SK-MEL-5 (cell line): ENCODE data around the gene ZMYND10. TPM values are rescaled to one million over a fixed set of nuclear protein-coding genes. Genes with fewer than 3 reads are reported as not detected.
A peak's percentile ranks its signal among the peaks of the same experiment; 100 is the strongest.

ENCODE experiments used
- DNase-seq: peaks from one replicate; pipeline ENCODE4 v3.0.0-alpha.2; 2016; ENCODE audit warnings: low read depth, low spot score
- in situ Hi-C: cut with HindIII; loops from 2 replicates; pipeline ENCODE4 v1.10.0; 2016; ENCODE audit warnings: low sequenced_read_pairs, high pct_unique_total_duplicates, low pct_unique_long_range_greater_than_20kb
- total RNA-seq: library from RNA; depleted of rRNA; stranded (reverse); fragments of >200 nt; shearing (Covaris generic); gene quantifications from 2 replicates; pipeline ENCODE4 v1.2.3, GENCODE V29; 2014

Gene ZMYND10
- total RNA-seq, 1 experiment from 2014 or later: 0.61 TPM

DNA sequence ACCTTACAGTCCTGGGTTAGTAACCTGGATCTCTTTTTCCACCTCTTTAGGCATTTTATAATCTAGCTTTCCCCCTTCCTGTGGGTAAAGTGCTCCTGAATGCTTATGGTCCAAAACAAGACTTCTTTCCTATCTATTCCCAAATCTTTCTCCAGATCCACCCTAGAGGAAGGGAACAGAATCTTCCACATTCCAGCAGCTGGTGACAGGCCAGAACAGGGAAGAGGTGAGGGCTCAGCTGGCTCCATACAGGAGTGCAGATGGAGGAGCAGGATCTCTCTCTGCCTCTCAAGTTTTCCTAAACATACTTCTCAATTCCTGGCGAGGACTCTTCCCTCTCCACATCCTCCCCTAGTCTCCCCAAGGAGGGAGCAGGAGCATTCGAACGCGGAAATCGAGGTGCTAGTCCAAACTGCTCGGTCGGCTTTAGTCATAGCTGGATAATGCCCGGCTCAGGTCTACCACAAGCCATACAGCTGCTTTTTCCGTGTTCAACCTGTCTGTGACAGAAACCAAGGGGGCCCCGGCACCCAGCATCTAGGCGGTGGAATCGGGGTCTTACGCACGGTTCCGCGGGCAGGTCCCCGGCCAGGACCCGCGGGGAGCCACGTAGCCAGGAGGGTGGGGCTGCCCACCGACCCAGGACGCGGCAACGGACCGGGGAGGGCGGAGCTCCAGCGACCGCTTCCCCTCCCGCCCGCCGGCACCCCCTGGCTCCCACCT, 8.9 kb downstream of the ZMYND10 start:
- in situ Hi-C loops: no loop called here
- no peak for DNase-seq

DNA sequence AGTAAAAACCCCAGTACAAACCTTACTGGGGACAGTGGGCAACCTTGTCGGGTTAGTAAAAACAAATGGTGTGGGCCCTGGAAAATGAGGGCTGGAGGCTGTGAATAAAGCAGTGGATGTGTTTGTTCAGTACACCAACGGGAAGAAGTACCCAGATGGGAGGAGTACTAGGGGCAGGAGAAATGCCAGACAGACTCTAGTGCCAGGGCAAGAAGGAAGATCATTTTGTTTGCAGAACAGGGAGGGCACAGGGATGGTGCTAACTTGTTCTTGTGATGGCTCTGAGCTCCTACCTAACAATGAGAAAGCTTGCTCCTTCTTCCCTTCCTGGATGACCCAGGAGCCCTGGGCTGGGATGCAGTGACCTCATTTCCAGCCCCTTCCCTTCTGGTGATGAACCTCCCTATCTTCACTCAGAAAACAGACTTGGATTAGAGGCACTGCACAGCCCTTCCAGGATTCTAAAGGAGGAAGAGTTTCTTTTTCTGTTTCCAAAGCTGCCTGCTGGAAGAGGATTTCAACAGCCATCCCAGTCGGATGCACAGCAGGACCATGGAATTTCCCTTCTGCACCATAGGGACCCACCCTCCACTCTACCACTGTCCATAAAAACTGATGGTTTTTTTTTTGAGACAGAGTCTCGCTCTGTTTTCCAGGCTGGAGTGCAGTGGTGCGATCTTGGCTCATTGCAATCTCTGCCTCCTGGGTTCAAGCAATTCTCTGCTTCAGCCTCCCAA, 11.0 kb downstream of the ZMYND10 start:
- no peak for DNase-seq
- in situ Hi-C loops: no loop called here

DNA sequence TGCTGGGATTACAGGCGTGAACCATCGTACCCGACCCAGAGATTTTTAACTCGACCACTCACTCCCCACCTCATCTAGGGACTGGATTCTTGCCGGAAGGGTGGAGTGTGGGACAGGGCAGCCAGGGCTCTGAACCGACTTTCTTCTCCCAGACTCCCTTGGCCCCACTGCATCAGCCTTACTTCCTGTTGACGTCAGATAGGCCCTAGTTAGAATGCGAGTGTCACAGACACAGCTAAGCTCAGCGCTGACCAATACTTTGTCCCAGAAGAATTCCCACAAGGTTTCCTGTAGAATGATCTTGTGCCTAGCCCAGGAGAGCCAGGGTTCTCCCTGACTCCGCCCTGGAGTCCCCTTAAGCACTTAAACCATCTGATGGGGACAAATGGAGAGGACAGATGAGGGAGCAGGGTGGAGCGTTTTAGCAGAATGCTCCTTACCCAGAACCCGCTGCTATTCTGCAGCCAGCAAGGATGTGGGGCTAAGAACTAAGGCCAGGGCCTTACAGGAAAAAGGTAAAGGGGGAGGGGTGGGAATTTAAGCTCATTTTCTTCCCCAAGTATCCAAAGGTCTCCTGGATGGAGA, 11.7 kb downstream of the ZMYND10 start:
- DNase-seq: peak; percentile 58
- in situ Hi-C loops: no loop called here

DNA sequence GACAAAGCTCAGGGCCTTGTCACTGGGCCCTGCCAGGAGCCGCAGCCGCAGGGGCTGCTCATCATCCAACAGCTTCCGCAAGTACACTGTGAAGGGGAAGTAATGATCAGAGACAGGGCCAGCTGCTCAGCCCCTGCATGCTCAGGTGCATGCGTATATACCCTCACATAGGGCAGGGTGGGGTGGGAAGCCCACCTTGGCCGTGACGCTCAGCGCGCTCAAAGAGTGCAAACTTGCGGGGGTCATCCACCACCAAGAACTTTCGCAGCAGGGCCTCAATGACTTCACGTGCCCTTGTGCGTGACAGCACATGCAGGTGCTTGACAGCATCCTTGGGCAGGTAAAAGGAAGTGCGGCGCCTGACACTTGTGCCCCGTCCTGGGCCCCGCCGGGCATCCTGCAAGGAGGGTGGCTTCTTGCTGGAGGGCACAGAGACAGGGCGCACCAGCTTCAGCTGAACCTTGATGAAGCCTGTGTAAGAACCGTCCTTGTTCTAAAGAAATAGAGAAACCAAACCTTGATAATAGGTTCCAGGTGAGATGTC, 14.1 kb downstream of the ZMYND10 start:
- no peak for DNase-seq
- in situ Hi-C loops: no loop called here

DNA sequence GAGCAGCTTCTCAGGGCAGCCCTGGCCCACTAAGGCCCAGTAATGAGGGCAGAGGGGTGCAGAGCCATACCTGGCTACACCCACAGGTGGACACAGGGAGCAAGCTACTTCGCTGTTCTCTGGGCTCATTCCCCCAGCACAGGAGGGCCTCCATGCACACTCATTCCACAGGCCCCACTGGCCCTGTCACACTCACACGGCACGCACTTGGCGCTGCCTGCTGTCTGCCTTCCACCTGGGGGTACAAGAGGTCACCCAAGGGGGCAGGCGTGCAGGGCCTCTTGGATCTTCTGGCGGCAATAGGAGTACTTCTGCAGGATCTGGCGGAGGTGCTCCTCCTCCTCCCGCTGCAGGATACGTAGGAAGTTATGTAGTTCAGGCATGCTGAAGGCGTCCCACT, 15.2 kb downstream of the ZMYND10 start:
- in situ Hi-C loops: no loop called here
- DNase-seq: no peak

DNA sequence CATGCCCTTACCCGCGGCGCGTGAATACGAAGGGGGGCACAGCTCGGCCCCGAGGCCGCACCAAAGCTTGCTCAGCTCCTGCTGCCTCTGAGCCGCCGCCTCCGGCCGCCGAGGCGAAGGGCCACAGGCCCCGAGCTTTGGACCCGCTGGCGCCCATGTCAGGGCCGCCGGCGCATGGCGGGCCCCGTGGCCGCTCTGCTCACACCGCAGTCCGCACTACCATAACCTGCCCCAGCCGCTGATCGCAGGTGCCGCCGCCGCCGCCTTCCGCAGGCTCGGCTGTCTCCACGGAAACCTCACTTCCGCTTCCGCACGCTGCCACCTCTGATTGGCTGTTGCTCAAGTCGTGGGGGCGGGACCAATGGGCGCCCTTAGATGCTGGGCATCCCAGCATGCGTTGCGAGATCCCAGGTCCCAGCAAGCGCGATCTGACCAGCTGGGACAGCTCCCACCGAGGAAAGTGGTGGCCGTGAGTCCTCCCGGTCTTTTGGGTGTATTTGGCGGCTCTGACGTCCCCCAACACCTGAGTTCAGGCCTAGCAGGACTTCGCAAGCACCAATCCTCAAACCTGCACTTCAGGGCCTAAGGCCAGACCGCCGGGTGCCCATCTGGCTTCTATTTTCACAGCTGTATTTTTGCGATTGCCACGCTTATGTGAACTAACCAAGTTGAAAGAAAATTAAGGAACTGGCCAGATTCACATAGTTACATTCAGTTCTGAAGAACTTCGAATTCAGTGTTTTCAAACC, 17.4 kb downstream of the ZMYND10 start, which contains the start of gene TUSC2:
TUSC2 (minus strand) TSS at position 281 of the 749 bp plus-strand sequence; CDS start at position 157, 124 bp downstream.
- DNase-seq: peak; percentile 97
- in situ Hi-C loops: no loop called here

DNA sequence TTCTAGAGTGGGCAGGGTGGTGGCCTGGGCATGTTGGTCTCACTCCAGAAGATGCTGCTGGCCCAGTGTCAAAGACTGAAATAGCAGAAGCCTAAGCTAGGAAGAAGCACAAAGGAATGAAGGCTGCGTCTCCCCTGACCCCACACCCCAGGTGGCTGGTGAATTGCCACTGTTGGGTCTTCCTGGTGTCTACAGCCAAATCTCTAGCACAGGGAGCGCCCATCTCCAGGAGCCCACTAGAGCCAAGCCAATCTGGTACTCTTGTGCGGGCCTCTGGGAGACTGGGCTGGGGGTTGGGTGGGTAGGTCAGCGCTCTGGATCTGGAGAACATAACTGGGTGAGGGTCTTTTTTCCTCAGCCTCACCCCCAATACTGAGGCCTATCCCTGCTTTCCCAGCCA, 18.4 kb downstream of the ZMYND10 start:
- in situ Hi-C loops: no loop called here
- no peak for DNase-seq

DNA sequence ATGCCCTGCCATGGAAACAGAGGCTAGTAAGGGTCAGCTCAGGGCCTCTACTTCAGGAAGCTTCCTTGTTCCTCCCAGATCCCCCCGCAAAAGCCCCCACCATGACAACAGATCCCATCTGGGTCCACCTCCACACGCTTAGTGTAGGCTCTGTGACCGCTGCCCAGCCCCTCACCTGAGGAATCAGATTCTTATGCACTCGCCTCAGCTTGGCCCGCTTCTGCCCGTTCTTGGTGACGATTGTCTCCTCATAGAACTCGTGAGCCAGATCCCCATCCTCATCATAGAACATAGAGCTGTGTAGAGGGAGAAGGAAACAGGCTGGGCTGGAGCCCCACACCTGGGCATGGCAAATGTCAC, 19.4 kb downstream of the ZMYND10 start:
- DNase-seq: no peak
- in situ Hi-C loops: no loop called here

DNA sequence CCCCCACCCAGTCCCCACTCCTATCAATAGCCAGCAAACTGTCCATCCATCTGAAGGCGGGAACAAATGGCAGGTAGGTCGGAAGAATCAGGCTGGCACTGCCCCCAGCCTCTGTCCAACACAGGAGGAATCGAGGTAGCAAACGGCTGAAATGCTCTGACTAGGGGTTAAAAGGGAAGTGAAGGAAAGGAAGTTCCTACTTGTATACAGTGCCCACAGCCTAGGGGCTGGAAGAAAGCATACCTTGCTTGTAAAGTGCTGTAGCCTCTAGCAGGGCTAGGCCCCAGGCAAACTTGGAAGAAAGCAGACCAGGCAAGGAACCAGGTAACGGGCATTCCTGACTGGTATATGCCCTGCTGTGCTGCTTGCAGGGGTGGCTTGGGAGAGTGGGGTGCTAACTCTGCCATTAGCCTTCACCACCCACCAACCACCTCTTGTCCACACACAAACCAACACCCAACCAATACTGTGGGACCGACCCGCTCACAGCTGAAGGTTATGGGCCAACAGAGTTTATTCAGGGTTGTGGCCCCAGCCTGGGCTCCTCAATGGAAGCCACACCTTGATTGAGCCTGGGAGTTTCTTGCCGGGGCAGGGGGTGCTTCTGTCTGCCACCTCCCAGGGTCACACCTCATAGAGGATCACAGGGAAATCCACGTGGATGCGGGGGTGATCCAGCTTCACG, 19.9 kb downstream of the ZMYND10 start:
- in situ Hi-C loops: no loop called here

DNA sequence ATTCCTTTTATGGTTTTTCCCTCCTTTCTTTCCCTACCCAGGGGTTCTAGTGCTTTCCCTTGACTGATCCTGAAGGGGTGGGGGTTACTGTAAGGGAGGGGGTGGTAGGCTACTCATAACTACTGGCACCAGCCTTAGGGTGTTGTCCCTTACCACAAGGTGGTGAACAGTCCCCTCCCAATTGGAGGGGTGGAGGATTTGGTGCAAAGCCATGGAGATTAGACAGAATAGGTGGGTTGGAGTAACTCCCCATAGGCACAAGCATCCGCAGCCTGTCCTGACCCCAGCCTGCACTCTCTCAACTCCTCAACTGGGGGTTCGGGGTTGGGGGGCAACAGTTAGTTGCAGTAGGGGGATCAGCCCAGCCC, 20.4 kb downstream of the ZMYND10 start:
- in situ Hi-C loops: no loop called here
- no peak for DNase-seq

More for the DNA sequence above, 19.9 kb downstream of the ZMYND10 start:
- DNase-seq: no peak

DNA sequence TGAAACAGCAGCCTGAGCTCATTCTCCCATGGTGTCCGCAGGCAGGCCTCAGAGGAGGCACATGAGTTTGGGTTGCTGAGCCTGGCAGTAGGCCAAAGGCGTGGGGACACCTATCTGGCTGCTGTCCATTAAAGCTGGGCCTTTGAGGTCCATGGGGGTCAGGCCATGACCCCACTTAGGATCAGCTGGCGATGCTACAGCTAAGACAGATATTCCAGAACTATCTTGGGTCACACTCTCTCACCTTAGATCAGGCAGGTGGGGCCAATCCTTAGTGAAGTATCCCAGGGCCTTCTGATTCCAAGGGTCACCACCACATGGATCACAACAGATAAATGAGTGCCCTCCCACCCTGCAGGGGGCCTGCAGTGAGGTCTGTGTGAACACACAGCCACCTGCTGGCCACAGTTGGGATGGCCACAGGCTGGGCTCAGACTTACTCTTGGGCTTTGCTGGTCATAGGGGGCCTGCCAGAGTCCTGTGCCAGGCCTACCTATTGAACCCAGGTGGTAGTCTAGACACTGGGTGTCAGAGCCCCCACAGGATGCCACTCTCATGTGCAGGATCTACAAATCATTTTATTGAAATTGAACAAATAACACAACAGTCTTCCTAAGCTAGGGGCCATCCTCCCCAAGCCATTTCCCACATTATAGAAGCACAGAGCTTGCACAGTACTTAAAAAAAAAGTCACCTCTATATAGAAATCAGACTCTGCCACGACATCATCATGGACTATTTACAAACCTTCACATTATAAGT, 21.0 kb downstream of the ZMYND10 start:
- peak; percentile 82 for DNase-seq
- in situ Hi-C loops: no loop called here

DNA sequence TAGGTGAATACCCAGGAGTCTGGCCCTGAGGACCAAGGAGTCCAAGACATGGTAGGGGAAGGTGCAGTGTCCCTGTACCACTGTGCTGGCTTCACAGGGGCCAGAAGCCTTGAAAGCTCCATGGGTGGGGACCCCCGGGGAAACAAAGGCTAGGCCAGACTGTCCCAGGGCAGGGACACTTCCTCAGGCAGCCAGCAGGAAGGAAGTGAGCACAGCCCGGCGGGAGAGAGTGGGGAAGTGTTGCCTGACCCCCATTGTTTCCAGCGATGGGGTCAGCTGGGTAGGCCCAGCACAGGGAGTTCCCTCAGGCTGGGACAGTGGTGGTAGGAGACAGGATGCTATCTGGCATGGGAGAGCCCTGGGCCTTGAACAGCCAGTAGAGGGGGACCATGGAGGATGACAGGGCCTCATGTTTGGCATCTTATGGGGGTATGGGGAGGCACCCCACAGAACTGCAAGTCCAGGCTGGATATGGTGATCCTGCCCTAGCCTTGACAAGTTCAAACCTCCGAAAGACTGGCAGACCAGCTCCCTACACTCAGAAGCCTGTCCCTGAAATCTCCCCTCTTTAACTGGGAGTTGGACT, 21.8 kb downstream of the ZMYND10 start:
- no peak for DNase-seq

DNA sequence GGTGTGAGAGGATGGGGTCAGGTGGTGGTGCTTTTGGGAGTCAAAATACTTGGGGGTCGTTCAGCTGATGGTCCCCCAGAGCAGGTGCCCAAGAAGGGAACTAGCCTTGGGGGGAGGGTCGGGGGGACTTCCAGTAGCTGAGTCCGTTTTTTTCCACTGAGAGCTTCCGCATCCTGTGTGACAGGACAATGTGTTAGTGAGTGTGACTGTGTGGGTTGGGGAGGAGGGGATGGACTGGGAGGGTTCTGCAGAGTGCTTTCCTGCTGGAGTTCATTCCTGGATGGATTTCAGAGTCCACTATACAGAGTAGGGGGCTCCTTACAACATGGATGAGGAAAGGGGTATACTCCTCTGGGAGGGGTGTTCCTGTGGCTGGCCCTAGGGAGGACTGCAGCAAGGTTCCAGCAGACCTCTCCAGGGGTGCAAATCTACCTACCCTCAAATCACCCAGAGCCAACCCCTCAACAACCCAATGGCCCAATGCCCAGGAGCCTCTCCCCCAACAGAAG, 22.4 kb downstream of the ZMYND10 start:
- in situ Hi-C loops: no loop called here
- no peak for DNase-seq

More for the DNA sequence above, 21.8 kb downstream of the ZMYND10 start:
- in situ Hi-C loops: no loop called here

DNA sequence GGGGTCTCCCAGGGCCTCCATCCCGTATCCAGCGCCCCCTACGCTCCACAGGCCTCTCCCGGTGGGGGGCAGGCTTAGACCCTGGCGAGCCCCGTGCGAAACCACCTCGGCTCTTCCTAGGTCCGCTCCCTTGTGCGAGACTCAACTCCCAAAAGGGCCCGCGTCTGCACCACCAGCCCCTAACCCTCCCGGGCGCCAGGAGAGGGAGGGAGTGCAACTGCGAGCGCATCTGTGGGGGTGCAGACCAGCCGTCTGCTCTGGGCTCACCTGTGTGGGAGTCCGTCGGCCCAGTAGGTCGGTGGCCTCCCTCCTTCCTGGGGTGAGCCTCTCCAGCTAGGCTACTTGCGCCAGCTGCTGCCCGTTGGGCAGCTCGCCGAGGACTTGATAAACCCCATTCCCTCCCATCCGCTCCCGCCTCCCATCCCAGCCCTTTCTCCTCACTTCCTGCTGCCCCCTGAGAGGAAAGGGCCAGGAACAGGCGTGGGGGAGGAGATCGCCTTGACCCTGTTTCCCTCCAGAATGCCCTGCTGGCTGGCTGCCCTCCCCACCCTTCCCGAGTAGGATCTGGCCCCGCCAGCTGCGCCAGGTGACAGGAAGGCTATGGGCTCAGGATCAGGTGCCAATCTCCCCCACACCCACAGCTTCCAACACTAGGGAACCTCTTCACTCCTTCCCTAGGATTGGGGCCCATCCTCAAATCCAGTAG, 23.0 kb downstream of the ZMYND10 start, which contains the start of gene HYAL2:
HYAL2 (minus strand) TSS at position 360 of the 706 bp plus-strand sequence. CDS start 2,256 bp downstream, outside the sequence.
- in situ Hi-C loops: no loop called here
- DNase-seq: no peak

DNA sequence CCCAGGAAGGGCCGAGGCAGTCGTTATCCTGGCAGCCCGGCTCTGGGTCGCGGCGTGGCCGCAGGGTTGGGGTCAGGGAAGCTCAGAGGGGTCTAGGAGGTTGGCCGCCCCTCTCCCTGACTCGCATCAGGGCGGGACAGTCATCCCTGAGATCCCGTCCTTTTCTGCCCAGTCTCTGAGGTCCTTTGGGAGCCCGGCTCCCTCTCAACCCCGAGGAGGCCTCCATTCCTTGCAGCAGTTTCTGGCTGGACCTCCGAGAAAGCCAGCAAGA, 23.5 kb downstream of the ZMYND10 start:
- DNase-seq: no peak
- in situ Hi-C loops: no loop called here
